Measurements from ENCODE around the gene TELO2.

Gene TELO2

GRCh38 chr16:1445518-1446203, 47.5 kb upstream of the TELO2 start:
- no peaks in the 10 kb centered on the region for H3K4me1 ChIP-seq (ENCODE audit: low read depth, poor library complexity, severe bottlenecking)
- H3K36me3 ChIP-seq (ENCODE audit: insufficient read depth): no peaks in the 10 kb centered on the region
- H3K4me3 ChIP-seq (IDR thresholded peaks at IDR 0.05; ENCODE audit: insufficient read depth, low read depth, low read length): no peak overlapping the region
- H3K9ac ChIP-seq: no peak overlapping the region
- no peak for TF ChIP-seq CTCF (conservative IDR thresholded peaks at IDR 0.05; ENCODE audit: low read depth, low read length)
- H3K4me2 ChIP-seq: no peak overlapping the region
- H3K27me3 ChIP-seq (ENCODE audit: insufficient read depth, low read depth): peaks cover 18% of the 10 kb centered on the region; the same call in 1 of the 2 replicates
- no peak overlapping the region for H2AFZ ChIP-seq (ENCODE audit: low read depth)
- no peak overlapping the region for H3K27ac ChIP-seq
- H4K20me1 ChIP-seq (ENCODE audit: insufficient read depth): no peaks in the 10 kb centered on the region
- no peaks in the 10 kb centered on the region for H3K79me2 ChIP-seq (ENCODE audit: insufficient read depth, low read depth)

GRCh38 chr16:1446296-1447080, 46.7 kb upstream of the TELO2 start:
- TF ChIP-seq CTCF (conservative IDR thresholded peaks at IDR 0.05; ENCODE audit: low read depth, low read length): no peak
- H3K27me3 ChIP-seq (ENCODE audit: insufficient read depth, low read depth): peaks cover 12% of the 10 kb centered on the region; the same call in 1 of the 2 replicates
- H3K36me3 ChIP-seq (ENCODE audit: insufficient read depth): no peaks in the 10 kb centered on the region
- H3K9ac ChIP-seq: no peak overlapping the region
- no peak overlapping the region for H3K4me2 ChIP-seq
- no peaks in the 10 kb centered on the region for H3K79me2 ChIP-seq (ENCODE audit: insufficient read depth, low read depth)
- no peaks in the 10 kb centered on the region for H3K4me1 ChIP-seq (ENCODE audit: low read depth, poor library complexity, severe bottlenecking)
- no peaks in the 10 kb centered on the region for H4K20me1 ChIP-seq (ENCODE audit: insufficient read depth)
- H2AFZ ChIP-seq (ENCODE audit: low read depth): no peak overlapping the region
- H3K27ac ChIP-seq: no peak overlapping the region
- H3K4me3 ChIP-seq (IDR thresholded peaks at IDR 0.05; ENCODE audit: insufficient read depth, low read depth, low read length): no peak overlapping the region

GRCh38 chr16:1447965-1448364, 45.2 kb upstream of the TELO2 start:
- Histone ChIP-seq H3K27ac (no peak overlapping the region), H3K27me3 (ENCODE audit: insufficient read depth, low read depth) (0 out of 2 replicates have a peak, but pooled peaks cover 3% of the 10 kb centered on the region), H3K79me2 (ENCODE audit: insufficient read depth, low read depth) (no peaks in the 10 kb centered on the region), H4K20me1 (ENCODE audit: insufficient read depth) (no peaks in the 10 kb centered on the region), H3K36me3 (ENCODE audit: insufficient read depth) (no peaks in the 10 kb centered on the region), H2AFZ (ENCODE audit: low read depth) (no peak overlapping the region), H3K9ac (no peak overlapping the region), H3K4me1 (ENCODE audit: low read depth, poor library complexity, severe bottlenecking) (no peaks in the 10 kb centered on the region), H3K4me2 (no peak overlapping the region), H3K4me3 (IDR thresholded peaks at IDR 0.05; ENCODE audit: insufficient read depth, low read depth, low read length) (no peak overlapping the region)
- TF ChIP-seq CTCF (conservative IDR thresholded peaks at IDR 0.05; ENCODE audit: low read depth, low read length): no peak

- 0 out of 2 replicates have a peak, but pooled peaks cover 1% of the 10 kb centered on the region for H3K27me3 ChIP-seq (ENCODE audit: insufficient read depth, low read depth)
- no peak overlapping the region for H3K4me3 ChIP-seq (IDR thresholded peaks at IDR 0.05; ENCODE audit: insufficient read depth, low read depth, low read length)
- no peak overlapping the region for H3K9ac ChIP-seq
- TF ChIP-seq CTCF (conservative IDR thresholded peaks at IDR 0.05; ENCODE audit: low read depth, low read length): no peak
- H3K79me2 ChIP-seq (ENCODE audit: insufficient read depth, low read depth): no peaks in the 10 kb centered on the region
- H3K36me3 ChIP-seq (ENCODE audit: insufficient read depth): no peaks in the 10 kb centered on the region
- H3K27ac ChIP-seq: no peak overlapping the region
- H4K20me1 ChIP-seq (ENCODE audit: insufficient read depth): no peaks in the 10 kb centered on the region
- H2AFZ ChIP-seq (ENCODE audit: low read depth): no peak overlapping the region
- H3K4me2 ChIP-seq: no peak overlapping the region
- H3K4me1 ChIP-seq (ENCODE audit: low read depth, poor library complexity, severe bottlenecking): no peaks in the 10 kb centered on the region
Observed at GRCh38 chr16:1448536-1449116, 44.5 kb upstream of the TELO2 start.
